ENCODE measurements around the gene BMPR1B. TPM values are rescaled to one million over a fixed set of nuclear protein-coding genes. Genes with fewer than 3 reads are reported as not detected.

BMPR1B gene
- polyA plus RNA-seq, 2 of the 4 experiments (the other 2 are of a cell fraction) = 6.4 to 21.2 TPM

DNA sequence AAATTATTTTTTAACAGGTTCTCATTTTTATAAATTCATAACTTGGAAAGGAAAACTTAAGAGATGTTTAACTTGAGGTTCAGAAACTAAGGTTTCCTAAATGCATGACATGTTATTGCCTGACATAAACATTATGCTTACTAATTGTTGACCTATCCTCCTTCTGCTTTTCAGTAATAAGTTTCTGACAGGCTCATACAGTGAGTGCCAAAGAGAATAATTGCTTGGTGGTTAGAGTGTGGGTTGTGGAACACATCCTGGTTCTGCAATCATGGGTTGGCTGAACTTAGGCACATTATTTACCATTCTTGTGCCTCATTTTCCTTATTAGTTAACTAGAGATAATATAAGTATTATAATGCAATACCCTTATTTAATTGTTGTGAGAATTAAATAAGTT is 56.5 kb downstream of the BMPR1B start:
- DNase-seq (ENCODE audit: low read depth in 1 of 2, low spot score in 1 of 2) (no peak), ATAC-seq (no peak), FAIRE-seq (no peak)
- Histone ChIP-seq H3K27ac (no peak overlapping the region), H3K4me1 (peaks cover 18% of the 10 kb centered on the region; the same call in 2 of the 3 replicates), H3K4me3 (no peak overlapping the region), H3K9me3 (no peaks in the 10 kb centered on the region), H3K4me2 (no peak overlapping the region)
- CTCF ChIA-PET = interaction anchor here (0.6 to 1.2 kb wide), 2 partner anchors 12 to 32 kb away, joined by 3 to 4 read pairs; no protein-coding TSS in a partner anchor
- POLR2A ChIA-PET = no interaction called here
- TF ChIP-seq FOXS1 (CRISPR knock-in tag; IDR thresholded peaks at IDR 0.05) (no peak), CHD2 (IDR thresholded peaks at IDR 0.05; ENCODE audit: low read length, partially characterized antibody) (no peak), FOSB (CRISPR knock-in tag; IDR thresholded peaks at IDR 0.05) (no peak), CBX2 (IDR thresholded peaks at IDR 0.05; ENCODE audit: borderline replicate concordance, low read depth) (no peak), MYC (IDR thresholded peaks at IDR 0.05; ENCODE audit: borderline replicate concordance, low read length) (no peak), POLR2AphosphoS2 (conservative IDR thresholded peaks at IDR 0.05; ENCODE audit: low read length) (no peak), CTCF (IDR thresholded peaks at IDR 0.05) (no peak), HOXB5 (CRISPR knock-in tag; IDR thresholded peaks at IDR 0.05) (no peak), CBX8 (IDR thresholded peaks at IDR 0.05) (no peak), EHF (CRISPR knock-in tag; IDR thresholded peaks at IDR 0.05) (no peak), KDM1A (IDR thresholded peaks at IDR 0.05; ENCODE audit: low read depth) (no peak), RFX5 (IDR thresholded peaks at IDR 0.05) (no peak), MAFK (IDR thresholded peaks at IDR 0.05; ENCODE audit: partially characterized antibody) (no peak), NFE2L2 (conservative IDR thresholded peaks at IDR 0.05; ENCODE audit: low read length) (no peak), TFCP2L1 (CRISPR knock-in tag; IDR thresholded peaks at IDR 0.05) (no peak), RARB (CRISPR knock-in tag; IDR thresholded peaks at IDR 0.05) (no peak)
- TF ChIP-seq, protein P1, sequence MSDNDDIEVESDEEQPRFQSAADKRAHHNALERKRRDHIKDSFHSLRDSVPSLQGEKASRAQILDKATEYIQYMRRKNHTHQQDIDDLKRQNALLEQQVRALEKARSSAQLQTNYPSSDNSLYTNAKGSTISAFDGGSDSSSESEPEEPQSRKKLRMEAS (IDR thresholded peaks at IDR 0.05) = no peak

DNA sequence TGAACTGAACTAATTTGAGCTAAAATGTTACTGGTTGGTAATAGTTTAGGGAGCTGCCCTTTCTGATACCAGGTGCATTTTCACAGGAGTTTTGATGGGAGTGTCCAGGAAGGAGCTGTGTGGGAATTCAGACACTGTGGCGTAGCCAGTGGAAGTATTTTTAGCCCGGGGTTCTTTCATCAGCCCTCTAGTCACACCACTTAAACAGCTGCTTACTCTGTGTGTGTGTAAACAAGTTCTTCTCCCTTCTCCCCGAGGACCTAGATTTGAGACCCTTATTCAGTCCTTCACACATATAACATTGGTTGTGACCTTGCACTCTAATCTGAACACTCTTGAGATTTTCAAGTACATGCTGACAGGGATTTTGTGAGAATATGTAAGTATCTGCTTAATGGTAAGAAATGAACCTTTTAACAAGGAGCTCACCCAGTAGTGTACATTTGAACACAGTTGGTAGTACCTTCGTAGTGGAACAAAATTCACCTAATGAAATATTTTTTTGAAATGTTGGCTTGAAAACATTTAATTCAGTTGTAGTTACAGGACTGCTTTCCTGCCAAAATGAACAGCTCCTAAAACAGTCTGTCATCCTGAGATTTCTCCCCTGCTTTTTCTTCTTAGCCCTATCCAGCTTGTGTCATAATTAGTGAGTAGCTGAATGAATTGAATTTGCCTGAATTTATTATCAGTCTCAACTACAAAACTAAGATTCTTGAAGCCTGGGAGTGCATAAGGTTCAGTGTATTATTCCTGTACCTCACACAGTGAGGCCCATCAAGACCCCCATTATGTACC is 61.8 kb downstream of the BMPR1B start:
- ChIA-PET POLR2A (interaction anchor here (0.5 kb wide), 1 partner anchor 78 kb away, joined by 4 read pairs; no protein-coding TSS in a partner anchor), CTCF (interaction anchor here (1.0 kb wide), 1 partner anchor 15 kb away, joined by 4 read pairs; no protein-coding TSS in a partner anchor)
- H3K27ac ChIP-seq = no peak overlapping the region
- TF ChIP-seq TFCP2L1 (CRISPR knock-in tag; IDR thresholded peaks at IDR 0.05) (no peak), RCOR1 (IDR thresholded peaks at IDR 0.05; ENCODE audit: low read depth, low read length) (no peak), EHMT2 (IDR thresholded peaks at IDR 0.05; ENCODE audit: low read depth) (no peak), ESRRA (IDR thresholded peaks at IDR 0.05; ENCODE audit: borderline replicate concordance, low read length) (no peak), FOXS1 (CRISPR knock-in tag; IDR thresholded peaks at IDR 0.05) (no peak), CHD4 (IDR thresholded peaks at IDR 0.05; ENCODE audit: borderline replicate concordance) (no peak), PBX3 (IDR thresholded peaks at IDR 0.05) (no peak), RARB (CRISPR knock-in tag; IDR thresholded peaks at IDR 0.05) (no peak), FOSB (CRISPR knock-in tag; IDR thresholded peaks at IDR 0.05) (no peak)
- TF ChIP-seq, protein P2, sequence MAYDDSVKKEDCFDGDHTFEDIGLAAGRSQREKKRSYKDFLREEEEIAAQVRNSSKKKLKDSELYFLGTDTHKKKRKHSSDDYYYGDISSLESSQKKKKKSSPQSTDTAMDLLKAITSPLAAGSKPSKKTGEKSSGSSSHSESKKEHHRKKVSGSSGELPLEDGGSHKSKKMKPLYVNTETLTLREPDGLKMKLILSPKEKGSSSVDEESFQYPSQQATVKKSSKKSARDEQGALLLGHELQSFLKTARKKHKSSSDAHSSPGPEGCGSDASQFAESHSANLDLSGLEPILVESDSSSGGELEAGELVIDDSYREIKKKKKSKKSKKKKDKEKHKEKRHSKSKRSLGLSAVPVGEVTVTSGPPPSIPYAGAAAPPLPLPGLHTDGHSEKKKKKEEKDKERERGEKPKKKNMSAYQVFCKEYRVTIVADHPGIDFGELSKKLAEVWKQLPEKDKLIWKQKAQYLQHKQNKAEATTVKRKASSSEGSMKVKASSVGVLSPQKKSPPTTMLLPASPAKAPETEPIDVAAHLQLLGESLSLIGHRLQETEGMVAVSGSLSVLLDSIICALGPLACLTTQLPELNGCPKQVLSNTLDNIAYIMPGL (CRISPR knock-in tag; IDR thresholded peaks at IDR 0.05; ENCODE audit: borderline replicate concordance) = no peak
- H3K9me3 ChIP-seq = no peaks in the 10 kb centered on the region
- H3K4me1 ChIP-seq = peaks cover 11% of the 10 kb centered on the region; the same call in 1 of the 3 replicates
- ATAC-seq (peak in 1 of 2 experiments; percentile 48; a peak in 3 of 6 replicates), DNase-seq (ENCODE audit: low read depth in 1 of 2, low spot score in 1 of 2) (no peak), FAIRE-seq (no peak)
- no peak overlapping the region for H3K4me3 ChIP-seq
- no peak overlapping the region for H3K4me2 ChIP-seq
- 43% methylated on average over 4 of the region's 4 CpGs for WGBS (ENCODE audit: missing lambda C conversion rate)
